Stimulated activated naive CD8-positive, alpha-beta T cell treated with anti-CD3 and anti-CD28 coated beads, Interleukin-15, Interleukin-2, amounts not matched to agents 100 U/mL and 50 U/mL, for 24 hours (primary cell): ENCODE results near the gene LIG1.

Source experiments
- ATAC-seq: fragments of 150-1000 bp; cut with Tn5 transposase; one replicate; pipeline ENCODE4 v1.10.0; 2021
- DNase-seq: peaks from one replicate; pipeline ENCODE4 v3.0.0; 2021

Gene LIG1

DNA sequence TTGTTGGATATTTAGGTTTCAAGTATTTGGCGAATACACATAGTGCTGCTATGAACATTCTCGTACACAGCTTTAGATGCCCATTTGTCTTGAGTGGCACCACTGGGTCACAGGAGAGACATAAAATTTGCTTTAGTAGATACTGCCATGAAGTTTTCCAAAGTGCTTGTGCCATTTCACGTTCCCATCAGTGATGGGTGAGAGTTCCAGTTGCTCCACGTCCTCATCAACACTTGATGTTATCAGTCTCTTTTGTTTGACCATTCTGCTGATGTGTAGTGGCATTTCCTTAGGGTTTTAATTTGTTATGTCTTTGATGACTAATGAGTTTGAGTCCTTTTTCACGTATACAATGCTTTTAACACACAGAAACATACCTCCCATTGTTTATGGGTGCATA lies 11.4 kb upstream of the LIG1 start:
- no peak for DNase-seq

DNA sequence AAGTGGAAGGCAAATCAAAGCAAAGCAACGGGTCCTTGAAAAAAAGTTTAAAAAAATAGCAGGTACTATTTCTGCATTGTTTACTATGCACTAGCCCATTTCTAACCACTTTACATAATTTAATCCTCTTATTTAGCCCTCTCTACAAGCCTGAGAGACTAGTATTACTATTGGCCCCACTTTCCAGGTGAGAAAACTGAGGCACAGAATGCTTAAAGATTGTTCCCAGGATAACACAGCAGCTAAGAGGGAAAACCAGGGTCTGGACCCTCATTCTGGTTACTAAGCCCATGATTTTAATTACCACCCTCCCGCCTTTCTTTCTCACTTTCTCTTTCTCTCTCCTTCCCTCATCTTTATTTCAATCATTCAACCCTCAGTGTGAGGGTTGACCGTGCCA lies 6.1 kb upstream of the LIG1 start:
- no peak for ATAC-seq
- DNase-seq: no peak

More for the DNA sequence above, 11.4 kb upstream of the LIG1 start:
- ATAC-seq: no peak

DNA sequence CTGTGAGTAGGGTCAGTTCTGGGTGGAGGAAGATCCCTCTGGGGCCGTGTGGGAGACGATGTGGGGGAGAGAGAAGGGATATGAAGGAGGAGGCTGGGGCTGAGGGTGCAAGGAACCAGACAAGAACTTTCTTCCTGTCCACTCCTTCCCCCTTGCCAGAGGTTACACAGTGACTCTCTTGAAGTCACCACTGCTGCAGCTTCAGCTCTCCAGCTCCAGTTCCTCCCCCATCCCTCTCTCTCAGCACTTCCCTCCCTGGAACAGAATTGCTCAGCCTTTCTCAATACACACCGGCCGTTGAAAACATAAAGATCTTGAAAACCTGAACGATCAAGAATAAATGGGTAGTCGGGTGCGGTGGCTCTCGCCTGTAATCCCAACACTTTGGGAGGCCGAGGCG lies 5.4 kb upstream of the LIG1 start:
- DNase-seq: no peak
- ATAC-seq: no peak

DNA sequence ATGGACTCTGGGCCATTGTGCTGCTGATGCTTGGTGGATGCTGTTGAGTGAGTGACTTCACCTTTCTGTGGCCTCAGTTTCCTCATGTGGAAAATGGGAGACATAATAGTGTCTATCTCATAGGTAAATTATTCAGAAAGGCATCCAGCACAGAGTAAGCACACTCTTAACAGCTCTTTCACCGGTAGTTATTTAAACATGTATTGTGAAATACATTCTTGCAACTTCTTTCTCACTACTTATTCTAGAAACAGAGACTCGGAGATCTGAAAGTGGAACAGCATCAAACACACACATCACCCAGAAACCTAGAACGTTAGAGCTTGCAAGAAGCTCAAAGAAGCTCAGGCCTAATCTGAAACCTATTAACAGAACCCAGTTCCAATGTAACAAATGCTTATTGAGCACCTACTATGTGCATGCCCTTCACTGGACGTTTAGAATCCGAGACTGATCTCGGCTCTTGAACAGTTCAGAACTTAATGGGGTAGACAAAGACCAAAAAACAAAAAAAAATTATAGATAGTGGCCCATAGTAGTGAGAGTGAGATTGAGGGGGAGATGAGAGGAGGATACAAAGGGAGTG lies 4.4 kb upstream of the LIG1 start:
- ATAC-seq (no peak), DNase-seq (no peak)

DNA sequence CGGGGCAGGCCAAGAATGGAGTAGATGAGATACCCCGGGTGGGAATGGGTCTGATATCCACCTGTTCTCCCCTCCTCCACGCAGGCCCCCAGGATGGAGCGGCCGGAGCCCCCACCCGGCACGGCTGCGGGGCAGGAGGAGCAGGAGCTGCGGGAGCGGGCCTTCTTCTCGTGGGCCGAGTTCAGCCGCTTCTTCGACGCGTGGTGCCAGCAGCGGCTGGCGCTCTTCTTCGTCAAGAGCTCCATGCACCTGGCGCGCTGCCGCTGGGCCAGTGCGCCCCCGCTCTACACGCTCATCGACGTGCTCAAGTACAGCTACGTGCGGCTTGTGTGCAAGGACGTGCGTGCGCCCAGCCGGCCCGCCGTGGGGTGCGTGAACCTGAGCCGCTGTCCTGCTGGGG lies 1.6 kb upstream of the LIG1 start:
- no peak for DNase-seq
- no peak for ATAC-seq

DNA sequence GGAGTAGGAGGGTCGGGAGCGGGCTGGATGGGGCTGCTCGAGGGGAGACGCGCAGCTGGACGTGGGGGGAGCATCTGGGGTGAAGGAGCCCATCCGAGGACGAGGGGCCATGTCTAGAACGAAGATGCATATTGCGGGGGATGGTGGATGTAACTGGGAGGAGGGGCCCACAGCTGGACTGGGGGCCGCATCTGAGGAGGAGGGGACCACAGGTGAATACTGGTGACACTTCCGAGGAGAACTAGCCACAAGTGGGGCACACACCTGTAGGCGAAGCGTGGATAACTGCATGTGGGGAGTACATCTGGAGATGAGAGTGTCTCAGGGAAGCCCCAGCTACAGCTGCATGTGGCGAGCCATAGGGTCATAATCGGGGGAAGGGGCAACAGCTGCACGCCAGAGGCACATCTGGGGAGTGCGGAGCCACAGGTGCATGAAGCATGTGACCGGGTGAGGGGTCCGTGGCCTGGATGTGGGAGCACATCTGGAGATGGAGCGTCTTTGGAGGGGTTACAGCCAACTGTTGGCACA lies 738 bp upstream of the LIG1 start:
- peak; percentile 3 for ATAC-seq
- DNase-seq: peak; percentile 19

DNA sequence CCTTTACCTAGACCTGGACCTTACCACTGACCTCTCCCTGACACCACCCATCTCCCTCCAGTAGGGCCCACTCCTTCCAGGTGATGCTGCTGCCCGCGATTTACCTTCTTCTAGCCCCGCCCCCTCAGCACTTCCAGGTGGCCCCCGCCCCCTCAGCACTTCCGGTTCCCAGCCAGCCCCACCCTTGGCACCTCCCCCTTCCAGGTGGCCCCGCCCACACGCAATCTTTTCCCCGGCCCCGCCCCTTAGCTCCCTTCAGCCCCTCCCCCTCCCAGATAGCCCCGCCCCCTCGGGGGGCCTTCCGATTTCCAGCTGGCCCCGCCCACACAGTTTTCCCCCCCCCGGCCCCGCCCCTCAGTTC lies 586 bp downstream of the LIG1 start:
- DNase-seq: peak; percentile 94
- ATAC-seq: peak; percentile 14

DNA sequence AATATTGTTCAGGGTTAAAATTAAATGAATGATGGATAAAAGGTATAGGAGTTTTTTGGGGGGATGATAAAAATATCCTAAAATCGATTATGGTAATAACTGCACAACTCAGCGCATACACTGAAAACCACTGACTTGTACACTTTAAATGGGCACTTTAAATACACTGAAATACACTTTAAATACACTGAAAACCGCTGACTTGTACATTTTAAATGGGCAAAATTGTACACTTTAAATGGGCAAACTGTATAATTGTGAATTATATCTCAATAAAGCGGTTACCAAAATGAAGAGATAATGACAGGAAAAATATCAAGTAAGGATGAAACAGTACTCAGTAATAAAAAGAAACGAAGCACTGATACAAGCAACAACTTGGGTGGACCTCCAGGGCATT lies 1.5 kb downstream of the LIG1 start:
- DNase-seq (no peak), ATAC-seq (no peak)

DNA sequence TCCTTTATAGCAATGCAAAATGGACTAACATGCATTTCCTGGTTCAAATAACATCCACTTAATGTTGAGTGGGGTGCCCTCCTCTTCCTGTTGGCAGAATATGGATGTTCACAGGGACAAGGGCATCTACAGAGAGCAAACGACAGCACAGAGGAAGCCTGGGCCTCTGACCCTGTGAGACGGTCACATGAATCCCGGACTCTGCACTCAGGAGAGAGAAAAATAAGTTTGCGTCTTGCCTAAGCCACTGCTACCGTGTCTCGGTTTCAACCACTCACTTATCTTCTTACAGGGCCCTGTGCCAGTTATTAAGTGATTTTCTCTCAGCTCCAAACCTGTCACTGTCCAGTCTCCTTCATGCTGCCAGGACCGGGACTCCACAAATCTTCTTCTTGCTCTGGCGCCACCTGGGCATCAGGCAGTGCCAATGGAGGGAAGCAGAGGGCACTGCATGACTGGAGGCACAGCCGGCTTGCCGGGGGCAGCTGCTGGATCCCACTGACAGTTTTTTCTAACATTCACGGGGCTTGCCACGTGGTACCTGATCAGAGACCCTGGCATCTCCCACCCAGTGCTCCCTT lies 11.8 kb downstream of the LIG1 start:
- no peak for ATAC-seq
- no peak for DNase-seq

DNA sequence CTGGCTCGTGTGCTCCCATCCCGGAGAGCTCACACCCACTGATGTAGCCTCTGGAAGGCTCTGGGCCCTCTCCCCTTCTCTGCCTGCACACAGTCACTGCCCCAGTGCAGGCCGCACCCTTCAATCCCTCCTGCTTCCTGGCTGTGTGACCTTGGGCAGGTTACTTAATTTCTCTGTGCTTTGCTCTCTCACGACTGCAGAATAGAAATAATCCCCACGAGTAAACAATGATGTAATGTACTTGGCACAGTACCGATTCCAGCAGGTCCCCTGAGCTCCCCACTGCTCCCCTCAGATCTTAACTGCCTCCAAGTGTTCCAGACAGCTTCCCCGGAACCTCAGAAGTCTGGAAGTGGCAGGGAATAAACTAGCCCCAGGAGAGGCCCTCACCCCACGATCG lies 16.1 kb downstream of the LIG1 start:
- ATAC-seq: no peak
- DNase-seq: no peak

DNA sequence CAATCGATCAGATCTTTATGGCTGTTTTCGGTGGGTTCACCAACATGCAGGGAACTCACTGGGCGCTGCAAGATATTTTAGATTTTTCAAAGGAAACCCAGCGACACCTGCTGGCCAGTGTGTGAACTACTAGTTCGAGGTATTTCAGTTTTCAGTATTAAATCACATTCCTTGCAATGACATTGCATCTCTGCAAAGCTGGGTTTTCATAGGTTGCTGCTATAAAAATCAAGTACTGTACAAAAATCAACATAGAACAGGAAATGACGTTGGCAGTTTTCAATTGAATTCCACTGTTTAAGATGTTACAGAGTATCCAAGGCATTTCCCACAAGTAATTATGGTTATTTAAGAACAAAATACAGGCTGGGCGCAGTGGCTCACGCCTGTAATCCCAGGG lies 17.6 kb downstream of the LIG1 start:
- ATAC-seq (no peak), DNase-seq (peak; percentile 66)

DNA sequence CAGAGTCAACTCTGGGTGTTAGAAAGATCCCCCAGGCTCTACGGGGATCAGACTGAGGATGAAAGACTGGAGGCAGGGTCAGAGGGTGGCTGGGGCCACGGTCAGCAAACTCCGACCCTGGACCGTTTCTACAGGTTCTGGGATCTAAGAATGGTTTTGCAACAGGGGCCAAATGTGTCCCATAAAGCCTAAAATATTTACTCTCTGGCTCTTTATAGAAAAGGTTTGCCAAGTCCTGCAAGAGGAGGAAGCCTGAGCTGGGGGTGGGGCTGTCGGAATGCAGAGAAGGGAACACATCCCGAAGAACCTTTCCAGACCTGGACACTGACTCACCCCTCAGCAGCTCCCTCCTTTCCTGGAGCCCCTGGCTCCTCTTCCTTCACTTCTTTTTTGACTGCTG lies 20.7 kb downstream of the LIG1 start:
- no peak for ATAC-seq
- no peak for DNase-seq

DNA sequence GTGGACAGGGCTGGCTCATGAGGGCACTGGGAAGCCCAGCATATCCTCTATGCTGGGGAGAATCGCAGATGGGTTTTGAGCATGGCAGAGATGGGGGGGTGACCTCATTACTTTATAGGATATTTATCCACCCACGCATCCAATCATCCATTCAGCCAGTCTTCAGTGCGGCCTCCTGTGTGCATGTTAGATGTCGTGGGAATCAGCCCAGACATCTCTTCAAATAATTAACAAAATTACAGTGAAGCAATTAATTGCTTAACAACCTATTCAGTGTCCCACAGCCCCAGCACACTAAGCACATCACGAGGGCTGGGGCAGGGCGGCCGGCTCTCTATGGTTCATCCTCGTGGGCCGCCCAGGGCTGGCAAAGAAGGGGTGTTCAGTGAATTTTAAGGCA lies 21.6 kb downstream of the LIG1 start:
- DNase-seq (no peak), ATAC-seq (no peak)

DNA sequence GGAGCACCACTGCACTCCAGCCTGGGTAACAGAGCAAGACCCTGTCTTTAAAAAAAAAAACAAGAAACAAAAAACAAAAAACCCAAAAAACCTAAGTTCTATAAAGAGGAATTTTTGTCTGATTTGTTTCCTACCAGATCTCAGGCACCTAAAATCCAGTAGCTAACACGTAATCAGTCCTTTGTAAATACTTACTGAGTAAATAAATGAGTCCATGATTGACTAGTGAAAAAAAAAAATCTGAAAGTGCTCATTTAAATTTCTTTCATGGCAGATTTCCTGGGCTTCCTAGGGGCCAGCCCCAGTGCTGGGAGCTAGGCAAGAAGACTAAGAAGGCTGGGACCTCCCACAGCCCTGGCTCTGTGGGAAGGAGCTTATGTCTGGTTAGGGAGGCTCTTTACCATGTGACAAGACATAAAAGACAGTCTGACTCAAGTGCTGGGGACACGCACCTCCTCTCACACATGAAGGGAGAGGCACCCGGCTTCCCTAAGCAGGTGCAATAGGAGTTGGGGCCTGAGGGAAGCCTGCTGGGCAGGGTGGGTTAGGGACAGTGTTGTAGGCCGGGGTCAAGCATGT lies 22.5 kb downstream of the LIG1 start:
- no peak for DNase-seq
- no peak for ATAC-seq

DNA sequence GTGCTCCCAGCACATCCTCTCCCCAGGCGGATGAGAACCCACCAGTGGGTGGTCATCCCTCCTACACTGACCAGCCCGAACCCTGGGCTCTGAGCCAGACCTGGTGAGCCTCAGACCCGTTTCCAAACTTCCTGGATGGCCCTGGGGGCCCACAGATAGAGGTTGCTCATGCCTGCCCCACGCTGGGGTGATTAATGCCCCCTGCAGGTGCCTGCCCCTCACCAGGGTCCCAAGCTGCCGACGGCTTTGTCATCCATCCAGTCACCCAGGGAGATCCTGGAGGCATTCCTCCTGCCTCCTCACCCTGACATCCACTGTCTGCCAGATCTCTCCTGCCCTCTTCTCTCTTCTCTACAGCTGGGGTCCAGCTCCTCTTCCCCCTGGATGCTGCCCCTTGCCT lies 31.1 kb downstream of the LIG1 start:
- no peak for DNase-seq
- ATAC-seq: no peak

DNA sequence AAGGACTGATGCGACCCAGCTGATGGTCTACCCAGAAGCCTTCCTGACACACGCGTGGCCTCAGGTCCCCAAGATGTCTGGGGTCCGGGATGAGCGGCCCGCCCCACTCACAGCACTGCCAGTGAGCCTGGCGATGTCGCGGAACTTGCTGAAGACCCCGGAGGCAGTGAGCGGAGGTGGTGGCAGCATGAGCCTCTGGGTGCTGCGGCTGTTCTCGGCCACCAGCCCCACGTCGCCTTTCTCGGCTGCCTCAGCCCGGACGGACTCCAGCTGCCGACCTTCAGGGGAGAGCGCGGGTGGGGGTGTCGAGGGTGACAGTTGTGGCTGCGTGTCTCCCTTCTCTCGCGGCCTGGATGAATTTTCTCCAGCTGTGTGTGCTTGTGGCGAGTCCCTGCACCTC lies 32.7 kb downstream of the LIG1 start:
- no peak for ATAC-seq
- no peak for DNase-seq

DNA sequence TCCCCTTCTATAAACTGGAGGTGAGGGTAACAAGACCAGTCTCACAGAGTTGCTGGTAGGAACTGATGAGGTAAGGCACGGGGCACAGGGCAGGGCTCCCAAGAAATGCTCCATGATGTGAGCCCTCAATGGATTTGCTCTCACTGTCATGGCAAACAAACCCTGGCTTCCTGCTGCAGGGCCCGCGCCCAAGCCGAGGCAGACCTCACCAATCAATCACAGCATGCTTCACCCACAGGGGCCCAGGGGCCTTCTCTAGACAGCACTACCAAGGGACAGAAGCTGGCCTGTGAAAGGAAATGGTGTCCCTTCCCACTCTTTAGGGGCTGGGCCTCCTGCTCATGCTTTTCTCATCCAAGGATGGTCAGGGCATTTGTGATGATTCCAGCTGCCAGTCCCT lies 33.6 kb downstream of the LIG1 start:
- DNase-seq (no peak), ATAC-seq (no peak)

DNA sequence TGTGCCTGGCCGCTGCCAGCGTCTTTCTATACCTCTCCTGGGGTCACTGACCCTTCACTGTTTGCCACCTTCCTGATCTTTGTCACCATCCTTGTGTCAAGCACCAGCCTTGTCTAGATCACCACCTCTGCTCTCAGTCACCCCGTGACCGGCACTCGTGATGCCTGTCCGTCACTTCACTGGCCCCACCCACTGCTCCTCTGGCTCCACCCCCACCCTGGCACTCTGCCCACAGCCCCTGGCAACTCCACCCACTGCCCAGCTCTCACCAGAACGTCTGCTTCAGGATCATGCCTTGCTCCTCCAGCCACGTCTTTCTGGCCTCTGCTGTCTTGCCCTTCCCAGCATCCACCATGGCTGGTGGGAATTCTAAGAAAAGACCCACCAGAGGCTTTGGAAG lies 34.7 kb downstream of the LIG1 start:
- DNase-seq (peak; percentile 29), ATAC-seq (no peak)

DNA sequence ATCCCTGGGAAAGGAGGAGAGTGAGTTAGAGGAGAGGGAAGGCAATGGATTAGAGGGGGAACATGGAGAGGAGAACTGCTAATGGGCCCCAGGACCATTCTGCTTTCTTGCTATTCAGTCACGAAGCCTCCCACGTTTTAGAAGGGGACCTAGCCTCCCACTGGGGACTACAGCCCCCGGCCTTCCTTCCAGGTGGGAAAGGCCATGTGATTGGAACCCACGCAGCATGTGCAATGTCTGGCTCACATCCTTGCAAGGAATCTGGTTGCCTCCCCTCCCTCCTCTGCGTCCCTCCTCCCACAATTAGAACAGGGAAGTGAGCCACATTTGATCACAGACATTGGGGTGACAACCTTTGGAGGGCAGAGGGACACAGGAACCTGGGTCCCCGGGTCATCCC lies 37.0 kb downstream of the LIG1 start:
- DNase-seq: no peak
- ATAC-seq: no peak

DNA sequence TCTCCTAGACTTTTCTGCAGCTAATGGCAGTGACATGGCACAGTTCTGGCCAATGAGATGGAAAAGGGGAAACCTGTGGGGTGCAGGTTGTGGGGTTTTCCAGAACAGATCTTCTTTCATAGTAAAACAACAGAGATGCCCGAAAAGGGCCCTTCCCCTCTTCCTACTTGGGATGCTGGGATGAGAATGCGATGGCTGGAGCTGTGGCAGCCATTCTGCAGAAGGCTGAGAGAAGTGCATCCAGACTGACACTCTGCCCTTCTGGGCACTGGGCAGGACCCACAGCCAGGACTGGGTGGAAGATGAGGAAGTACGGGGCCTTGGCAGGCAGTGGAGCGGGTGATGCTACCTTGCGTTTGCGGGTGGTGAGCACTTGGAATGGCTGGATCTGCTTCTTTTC lies 42.6 kb downstream of the LIG1 start:
- DNase-seq (no peak), ATAC-seq (no peak)

DNA sequence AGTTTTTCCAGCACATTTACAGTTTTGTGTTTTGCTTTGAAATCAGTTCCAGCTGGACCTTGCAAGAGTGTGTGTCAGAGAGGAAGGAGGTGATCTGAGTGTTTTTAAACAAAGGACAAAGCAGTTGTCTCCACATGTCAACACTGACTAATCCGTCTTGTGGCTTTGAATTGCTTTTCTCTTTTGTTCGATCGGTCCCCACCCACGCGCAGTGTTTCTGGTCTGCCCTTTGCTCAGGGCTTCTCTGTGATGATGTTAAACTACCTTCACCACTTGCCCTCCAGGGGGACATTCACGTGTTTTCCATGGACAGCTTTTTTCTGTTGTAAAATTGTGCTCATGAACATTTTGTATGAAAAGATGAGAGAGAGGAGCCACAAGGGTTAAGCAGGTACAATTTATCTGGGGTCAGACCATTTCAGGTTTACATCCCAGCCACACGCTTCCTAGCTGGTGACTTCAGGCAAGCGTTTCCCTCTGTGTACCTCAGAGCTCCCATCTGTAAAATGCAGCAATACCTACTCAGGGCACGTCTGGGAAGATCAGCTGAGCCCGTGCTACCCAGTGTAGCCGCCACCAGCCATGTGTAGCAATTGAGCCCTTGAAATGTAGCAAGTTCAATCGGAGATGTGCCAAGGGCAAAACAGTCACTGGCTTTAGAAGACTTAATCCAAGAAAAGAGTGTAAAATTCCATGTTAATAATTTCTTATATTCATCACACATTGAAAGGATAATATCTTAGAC lies 46.1 kb downstream of the LIG1 start:
- ATAC-seq (peak; percentile 86), DNase-seq (peak; percentile 69)

DNA sequence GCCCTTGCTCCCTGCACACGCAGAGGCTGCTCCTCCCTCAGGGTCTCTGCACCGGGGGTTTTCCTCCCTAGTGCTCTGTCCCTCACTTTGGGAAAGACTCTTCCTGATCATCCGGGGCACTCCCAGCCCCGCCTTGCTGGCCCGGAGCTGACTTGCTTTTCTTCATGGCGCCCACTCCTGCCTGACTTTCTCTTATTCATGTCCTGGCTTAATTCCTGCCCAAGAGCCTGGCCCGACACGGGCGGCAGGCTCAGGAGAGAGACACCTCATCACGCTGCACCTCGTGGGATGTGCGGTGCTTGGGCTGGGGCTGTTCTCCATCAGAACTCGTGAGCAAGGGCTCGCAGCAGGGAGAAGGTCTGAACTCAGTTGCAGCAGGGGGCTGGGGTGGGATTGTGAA lies 47.7 kb downstream of the LIG1 start:
- ATAC-seq (no peak), DNase-seq (no peak)

DNA sequence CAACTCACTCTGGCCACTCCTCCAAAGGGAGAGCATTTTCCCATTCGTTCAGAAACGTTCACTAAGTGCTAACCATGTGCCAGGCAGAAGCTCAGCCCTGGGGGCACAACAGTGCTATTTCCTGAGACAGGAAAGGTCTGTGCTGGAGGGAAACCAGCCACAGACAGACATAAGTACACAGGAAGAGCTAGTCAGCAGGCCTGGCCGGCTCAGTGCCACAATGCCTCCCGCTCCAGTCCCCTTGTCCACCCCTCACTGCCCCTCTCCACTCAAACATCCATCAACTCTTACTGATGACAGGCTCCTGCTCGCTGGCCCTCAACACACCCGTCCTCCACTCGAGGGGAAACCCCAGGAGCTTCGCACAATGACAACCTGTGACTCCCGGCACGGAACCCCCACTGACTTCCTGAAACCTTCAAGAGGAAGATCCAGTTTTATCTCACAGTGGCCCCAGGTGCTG lies 48.2 kb downstream of the LIG1 start:
- no peak for ATAC-seq
- no peak for DNase-seq
